Lower lobe of right lung (tissue), 2 donors: ENCODE measurements around the gene IKZF2. TPM values are rescaled to one million over a fixed set of nuclear protein-coding genes. Genes with fewer than 3 reads are reported as not detected.

ENCODE experiments used
- ATAC-seq, 2 donors: fragments of 200-7000 bp; cut with Tn5 transposase; one replicate each; pipeline ENCODE4 v1.9.1; 2020 to 2022; ENCODE audit warnings: mild to moderate bottlenecking in 2 of 2, moderate library complexity in 2 of 2
- DNase-seq: peaks from one replicate; pipeline ENCODE4 v3.0.0-alpha.2; 2020
- H3K27ac ChIP-seq: fragments of 200-600 bp; one replicate; pipeline ENCODE4 v1.8.0; 2022
- H3K27me3 ChIP-seq: fragments of 200-600 bp; one replicate; pipeline ENCODE4 v1.8.0; 2022; ENCODE audit warnings: low read depth
- H3K36me3 ChIP-seq: fragments of 200-600 bp; one replicate; pipeline ENCODE4 v1.8.0; 2022; ENCODE audit warnings: mild to moderate bottlenecking
- H3K4me1 ChIP-seq: fragments of 200-600 bp; one replicate; pipeline ENCODE4 v1.8.0; 2022
- H3K4me3 ChIP-seq: fragments of 200-600 bp; one replicate; pipeline ENCODE4 v1.8.0; 2022; ENCODE audit warnings: mild to moderate bottlenecking
- H3K9me3 ChIP-seq: fragments of 200-600 bp; one replicate; pipeline ENCODE4 v1.8.0; 2022
- CTCF ChIP-seq: fragments of 200-600 bp; IDR thresholded peaks from one replicate; pipeline ENCODE4 v1.8.0; 2022; ENCODE audit warnings: antibody characterized with exemption, mild to moderate bottlenecking
- intact Hi-C: fragments of 100-400 bp; cut with DNase I; formaldehyde crosslinking; loops from one replicate; pipeline ENCODE4 v1.11.0; 2022
- total RNA-seq: library from RNA; stranded (reverse); fragmentation: NEBNext Ultra II Directional; extraction: Animal tissue kit (Norgen Biotek cat#: 25700); gene quantifications from one replicate; pipeline ENCODE4 v1.2.1, GENCODE V29; 2021
- donor health status: DM: no; HTN: yes; CAD: no; lungs with severe emphysema.

IKZF2 gene
- total RNA-seq, 1 donor from 2014 or later: 16.5 TPM

- no peak overlapping the region for H3K27ac ChIP-seq
- no peaks in the 10 kb centered on the region for H3K36me3 ChIP-seq
- H3K4me1 ChIP-seq: no peaks in the 10 kb centered on the region
- no peaks in the 10 kb centered on the region for H3K27me3 ChIP-seq
- H3K4me3 ChIP-seq: no peak overlapping the region
- H3K9me3 ChIP-seq: no peaks in the 10 kb centered on the region
- TF ChIP-seq CTCF: no peak
- intact Hi-C loops: no loop called here
- DNase-seq (no peak), ATAC-seq (peak in 1 of 2 donors; percentile 42)
These were observed 64.8 kb downstream of the IKZF2 start for GRCh38 chr2:213086571-213086970.

GRCh38 chr2:213086050-213086449, 65.4 kb downstream of the IKZF2 start:
- Histone ChIP-seq H3K9me3 (no peaks in the 10 kb centered on the region), H3K4me3 (no peak overlapping the region), H3K27me3 (no peaks in the 10 kb centered on the region), H3K36me3 (no peaks in the 10 kb centered on the region), H3K27ac (no peak overlapping the region), H3K4me1 (no peaks in the 10 kb centered on the region)
- no peak for DNase-seq
- TF ChIP-seq CTCF: no peak
- intact Hi-C loops: no loop called here
- no peak for ATAC-seq

- ATAC-seq: no peak
- Histone ChIP-seq H3K9me3 (no peaks in the 10 kb centered on the region), H3K27me3 (no peaks in the 10 kb centered on the region), H3K36me3 (no peaks in the 10 kb centered on the region), H3K4me3 (no peak overlapping the region), H3K4me1 (no peaks in the 10 kb centered on the region), H3K27ac (no peak overlapping the region)
- DNase-seq: no peak
- TF ChIP-seq CTCF: no peak
- intact Hi-C loops: no loop called here
These were observed 65.9 kb downstream of the IKZF2 start for GRCh38 chr2:213085538-213085937.

- intact Hi-C loops: no loop called here
- no peaks in the 10 kb centered on the region for H3K4me1 ChIP-seq
These were observed 67.2 kb downstream of the IKZF2 start for GRCh38 chr2:213084261-213084660.

GRCh38 chr2:213080969-213081617, 70.3 kb downstream of the IKZF2 start:
- ATAC-seq: no peak
- no peaks in the 10 kb centered on the region for H3K36me3 ChIP-seq
- intact Hi-C loops: no loop called here
- H3K4me1 ChIP-seq: no peaks in the 10 kb centered on the region
- no peak overlapping the region for H3K27ac ChIP-seq
- no peaks in the 10 kb centered on the region for H3K27me3 ChIP-seq
- H3K4me3 ChIP-seq: no peak overlapping the region
- TF ChIP-seq CTCF: no peak
- no peak for DNase-seq
- H3K9me3 ChIP-seq: no peaks in the 10 kb centered on the region

More at GRCh38 chr2:213084261-213084660, 67.2 kb downstream of the IKZF2 start:
- TF ChIP-seq CTCF: no peak
- Histone ChIP-seq H3K9me3 (no peaks in the 10 kb centered on the region), H3K36me3 (no peaks in the 10 kb centered on the region), H3K27me3 (no peaks in the 10 kb centered on the region), H3K27ac (no peak overlapping the region), H3K4me3 (no peak overlapping the region)
- no peak for ATAC-seq
- no peak for DNase-seq
